Keratinocyte (primary cell): ENCODE measurements around the gene SHISA3.

Experiments
- CTCF ChIP-seq, 3 experiments: IDR thresholded peaks in 1 of 3; conservative IDR thresholded peaks in 1 of 3; optimal IDR thresholded peaks in 1 of 3; 2 replicates in 2 of 3; 3 replicates in 1 of 3; pipeline versions ENCODE3 to v1.5.1; 2011; ENCODE audit warnings: low read length in 3 of 3, mild to moderate bottlenecking in 3 of 3, moderate library complexity in 2 of 3, control low read depth in 1 of 3, inconsistent platforms in 1 of 3; ENCODE audit not compliant: insufficient read depth in 2 of 3; ENCODE audit errors: extremely low read depth in 1 of 3
- EZH2 ChIP-seq: IDR thresholded peaks from one replicate; pipeline ENCODE4 v1.6.1; 2012; ENCODE audit warnings: inconsistent platforms, mild to moderate bottlenecking, low read length, moderate library complexity

GRCh38 chr4:42440083-42440482, 42.8 kb downstream of the SHISA3 start:
- TF ChIP-seq CTCF (optimal IDR thresholded peaks at IDR 0.05 in 1 of 3, IDR thresholded peaks at IDR 0.05 in 1 of 3, conservative IDR thresholded peaks at IDR 0.05 in 1 of 3; ENCODE audit: extremely low read depth in 1 of 3, insufficient read depth in 2 of 3, low read length in 3 of 3) (no peak), EZH2 (no peak)
